ENCODE results near the gene RCBTB1.

DNA sequence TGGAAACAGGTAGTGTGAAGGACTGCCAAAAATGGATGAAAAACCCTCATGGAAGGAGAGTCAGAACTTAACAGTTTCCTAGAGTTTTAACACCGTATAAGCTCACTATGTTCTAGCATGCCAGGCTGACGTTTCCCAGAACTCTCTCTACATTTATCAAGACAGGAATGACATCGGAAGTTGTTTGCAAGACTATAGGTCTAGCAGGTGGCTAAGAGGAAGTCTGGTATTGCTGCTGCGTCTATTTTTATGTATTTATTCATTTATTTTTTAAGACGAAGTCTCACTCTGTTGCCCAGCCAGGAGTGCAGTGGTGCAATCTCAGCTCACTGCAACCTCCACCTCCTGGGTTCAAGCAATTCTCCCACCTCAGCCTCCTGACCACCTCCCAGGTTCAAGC, 22.4 kb upstream of the RCBTB1 start:
- no peak for TF ChIP-seq CTCF (IDR thresholded peaks at IDR 0.05)
- no peak for TF ChIP-seq POLR2A (IDR thresholded peaks at IDR 0.05)
- no peak for TF ChIP-seq POLR2AphosphoS5 (IDR thresholded peaks at IDR 0.05)

Data from upper lobe of left lung (tissue), 4 donors.